Heart right ventricle (tissue), 16 donors: ENCODE data around the gene SAPCD1. TPM values are rescaled to one million over a fixed set of nuclear protein-coding genes. Genes with fewer than 3 reads are reported as not detected.

Experiments used
- ATAC-seq, 8 donors: fragments of 200-7000 bp; cut with Tn5 transposase; one replicate each; pipeline ENCODE4 v1.9.1; 2020; ENCODE audit warnings: mild to moderate bottlenecking in 8 of 8, moderate library complexity in 8 of 8, moderate number of reproducible peaks in 1 of 8
- DNase-seq, 2 donors: peaks; one replicate each; pipeline ENCODE4 v3.0.0-alpha.2; 2020
- H3K27ac ChIP-seq, 10 donors: fragments of 200-600 bp; sonication (generic) in 2 of 10; one replicate each; pipeline versions ENCODE4 v1.5.0 to v1.8.0; 2020 to 2022; ENCODE audit warnings: mild to moderate bottlenecking in 3 of 10
- H3K27me3 ChIP-seq, 7 donors: fragments of 200-600 bp; one replicate each; pipeline ENCODE4 v1.8.0; 2021 to 2022; ENCODE audit warnings: mild to moderate bottlenecking in 2 of 7
- H3K36me3 ChIP-seq, 9 donors: fragments of 200-600 bp; sonication (generic) in 1 of 9; one replicate each; pipeline versions ENCODE4 v1.5.0 to v1.8.0; 2020 to 2022; ENCODE audit warnings: mild to moderate bottlenecking in 2 of 9
- H3K4me1 ChIP-seq, 9 donors: fragments of 200-600 bp; sonication (generic) in 1 of 9; one replicate each; pipeline versions ENCODE4 v1.5.0 to v1.8.0; 2020 to 2022; ENCODE audit warnings: mild to moderate bottlenecking in 4 of 9
- H3K4me3 ChIP-seq, 10 donors: fragments of 200-600 bp; sonication (generic) in 2 of 10; one replicate each; pipeline versions ENCODE4 v1.5.0 to v1.8.0; 2020 to 2022; ENCODE audit warnings: mild to moderate bottlenecking in 7 of 10, moderate library complexity in 2 of 10
- H3K9me3 ChIP-seq, 11 donors: fragments of 200-600 bp in 10 of 11; sonication (generic) in 2 of 11; one replicate each; pipeline versions ENCODE4 v1.5.0 to v1.8.0; 2013 to 2022; ENCODE audit warnings: mild to moderate bottlenecking in 2 of 11, control low read depth in 1 of 11, moderate library complexity in 1 of 11
- CTCF ChIP-seq, 9 donors: fragments of 200-600 bp; sonication (generic) in 2 of 9; IDR thresholded peaks; one replicate each; pipeline versions ENCODE4 v1.5.0 to v1.8.0; 2021 to 2022; ENCODE audit warnings: antibody characterized with exemption in 9 of 9, mild to moderate bottlenecking in 5 of 9, moderate library complexity in 1 of 9
- WGBS, 2 donors: extraction: QIAGEN DNeasy Blood & Tissue Kit; methylation state at CpG; one replicate each; pipeline ENCODE4 v1.1.7; 2013; ENCODE audit warnings: inconsistent platforms in 1 of 2; 5-methylcytosine and 5-hydroxymethylcytosine counted together
- intact Hi-C, 10 donors: fragments of 100-400 bp; cut with DNase I; formaldehyde crosslinking; loops; one replicate each; pipeline versions ENCODE4 v1.11.1 to v1.14.2; 2022
- polyA plus RNA-seq, 2 donors: library from polyadenylated mRNA; stranded (reverse); fragments of 200-250 nt; gene quantifications; one replicate each; pipeline ENCODE4 v1.2.3, GENCODE V29; 2013
- total RNA-seq, 10 donors: library from RNA; stranded (reverse); fragmentation: NEBNext Ultra II Directional in 3 of 10; extraction: Animal tissue kit (Norgen Biotek cat#: 25700) in 3 of 10; gene quantifications; one replicate each; pipeline versions ENCODE4 v1.2.1 to v1.2.4, GENCODE V29; 2021 to 2023
- donor health status: Arrhythmogenic right ventricular cardiomyopathy.
- donor health status: ischemic (EF 13 %, LVEDD 7.1; RV severe dilation, severe dysfunction).
- donor health status: healthy with polysubstance abuse.
- donor health status: DM: no; HTN: yes; CAD: no.
- donor health status: DM: no; HTN: no; CAD: no.
- donor health status: ischemic (EF 25% LVEDD 6.9; RV normal size, moderate dysfunction).
- donor health status: ischemic (EF 25% LVEDD 5.7; RV mildly dilated, moderate dysfunction).
- donor health status: healthy.
- donor health status: DM: yes; HTN: yes; CAD: no.
- donor health status: Ischemic cardiomyopathy.
- donor health status: ischemic (EF 35%, LVEDD 5.7; RV mildly dilated, moderate dysfunction).
- donor health status: nonischemic (EF 11% LVEDD 7.7; RV severe dilation, severe dysfunction).
- donor health status: DM: yes; HTN: yes; CAD: no.
- donor health status: PGD.
- donor health status: ischemic (EF 29% LVEDD 5.4; RV normal size, mild dysfunction).
- donor health status: nonischemic (EF 23%, LVEDD 6.1; RV moderate dilation, normal function).

The SAPCD1 gene
- total and polyA plus RNA-seq, 12 donors: 0.36 to 1.9 (median 0.72) TPM; not detected in 3

- TF ChIP-seq CTCF (IDR thresholded peaks at IDR 0.05): no peak
- peaks cover 7 to 64% (median 55%) of the 10 kb centered on the region in 9 donors for H3K4me1 ChIP-seq
- 56 to 58% methylated on average over 7 of the region's 7 CpGs for WGBS, 2 donors
- intact Hi-C loops: loop anchor here in 6 of 10 donors (5.0 to 10.0 kb wide), 6 partner anchors 55 to 97 kb away; partner anchors contain the start of genes HSPA1B (in 1 of the 6), LY6G5C (in 1 of the 6) and VARS1 (in 1 of the 6)
- DNase-seq (peak in 1 of 2 donors; percentile 23), ATAC-seq (no peak)
- peak overlapping the region in 5 of 10 donors; percentile 66 to 94 (median 82) for H3K4me3 ChIP-seq
- no peaks in the 10 kb centered on the region for H3K27me3 ChIP-seq
- no peaks in the 10 kb centered on the region for H3K9me3 ChIP-seq
- peak overlapping the region in 9 of 10 donors; percentile 53 to 98 (median 96) for H3K27ac ChIP-seq
- peaks cover 0 to 33% (median 17%) of the 10 kb centered on the region in 9 donors for H3K36me3 ChIP-seq
Observed at GRCh38 chr6:31737315-31737990, 25.0 kb upstream of the SAPCD1 start.

GRCh38 chr6:31737991-31738979 lies 24.2 kb upstream of the SAPCD1 start:
- intact Hi-C loops: loop anchor here in 6 of 10 donors (5.0 to 10.0 kb wide), 6 partner anchors 56 to 97 kb away; partner anchors contain the start of genes HSPA1B (in 1 of the 6), LY6G5C (in 1 of the 6) and VARS1 (in 1 of the 6)
- ATAC-seq (peak in 2 of 8 donors; percentile 4 to 21), DNase-seq (peak in 1 of 2 donors; percentile 63)
- peaks cover 0 to 33% (median 9%) of the 10 kb centered on the region in 9 donors for H3K36me3 ChIP-seq
- H3K27ac ChIP-seq: peak overlapping the region in 9 of 10 donors; percentile 53 to 98 (median 96)
- peak in 3 of 9 donors; percentile 14 to 33 (median 20) for TF ChIP-seq CTCF (IDR thresholded peaks at IDR 0.05)
- H3K9me3 ChIP-seq: no peaks in the 10 kb centered on the region
- peaks cover 7 to 56% (median 54%) of the 10 kb centered on the region in 9 donors for H3K4me1 ChIP-seq
- no peaks in the 10 kb centered on the region for H3K27me3 ChIP-seq
- H3K4me3 ChIP-seq: peak overlapping the region in 3 of 10 donors; percentile 15 to 94 (median 82)
- WGBS, 2 donors: 40 to 44% methylated on average over 6 of the region's 6 CpGs

GRCh38 chr6:31739639-31740396 lies 22.6 kb upstream of the SAPCD1 start, which contains the start of gene MSH5:
TSS of gene MSH5 (plus strand) at chr6:31740005. CDS start at chr6:31740467, 462 bp downstream.
- peak within 1 kb of the TSS in 9 of 10 donors; percentile 20 to 98 (median 66) for H3K27ac ChIP-seq
- no peaks in the 10 kb centered on the region for H3K27me3 ChIP-seq
- peak; percentile 97 to 99 for DNase-seq
- WGBS, 2 donors: 0% methylated on average over 58 of the region's 58 CpGs
- intact Hi-C loops: loop anchor here in 6 of 10 donors (5.0 to 10.0 kb wide), 7 partner anchors 42 to 95 kb away; partner anchors contain the start of genes HSPA1B (in 1 of the 6), LY6G5C (in 1 of the 6) and VARS1 (in 1 of the 6)
- H3K4me1 ChIP-seq: peaks cover 4 to 42% (median 38%) of the 10 kb centered on the region in 9 donors
- peak; percentile 90 to 96 (median 94) for ATAC-seq
- peaks cover 0 to 19% (median 0%) of the 10 kb centered on the region in 9 donors for H3K36me3 ChIP-seq
- H3K9me3 ChIP-seq: no peaks in the 10 kb centered on the region
- H3K4me3 ChIP-seq: peak within 1 kb of the TSS; percentile 56 to 94 (median 76)
- no peak for TF ChIP-seq CTCF (IDR thresholded peaks at IDR 0.05)
